ENCODE results near the gene LMF1. TPM values are rescaled to one million over a fixed set of nuclear protein-coding genes. Genes with fewer than 3 reads are reported as not detected.

The LMF1 gene
- polyA plus RNA-seq, 3 donors: 5.9 to 14.7 (median 10.6) TPM

- no peak overlapping the region for H3K4me3 Mint-ChIP-seq
- H3K27ac ChIP-seq (ENCODE audit: low read depth in 1 of 2, low read length in 2 of 2): no peak overlapping the region
- H3K27ac Mint-ChIP-seq: no peak overlapping the region
- no peak overlapping the region for H3K4me2 ChIP-seq (replicated peaks; ENCODE audit: extremely low read depth, low read length, poor library complexity, severe bottlenecking)
- H3K4me1 Mint-ChIP-seq: no peaks in the 10 kb centered on the region
- H3K36me3 ChIP-seq (replicated peaks in 1 of 2; ENCODE audit: control insufficient read depth in 1 of 2, insufficient read depth in 2 of 2, low read length in 2 of 2): no peaks in the 10 kb centered on the region
- intact Hi-C loops (cut with micrococcal nuclease): no loop called here
- no peaks in the 10 kb centered on the region for H3K27me3 ChIP-seq (ENCODE audit: control insufficient read depth in 2 of 2, insufficient read depth in 2 of 2, low read length in 2 of 2)
- peaks cover 0 to 3% of the 10 kb centered on the region in 2 donors for H3K9me3 ChIP-seq (replicated peaks in 1 of 2; ENCODE audit: control insufficient read depth in 1 of 2, insufficient read depth in 1 of 2, low read length in 2 of 2)
- no peaks in the 10 kb centered on the region for H4K20me1 ChIP-seq (ENCODE audit: insufficient read depth, low read length)
- no peaks in the 10 kb centered on the region for H3K4me1 ChIP-seq (ENCODE audit: control insufficient read depth in 1 of 2, insufficient read depth in 2 of 2, low read length in 2 of 2)
- H2AFZ ChIP-seq (ENCODE audit: insufficient read depth, low read depth, low read length, poor library complexity, severe bottlenecking): no peak overlapping the region
- TF ChIP-seq CTCF (IDR thresholded peaks at IDR 0.05): no peak
- H3K27me3 Mint-ChIP-seq (ENCODE audit: low read depth in 3 of 3): peaks cover 0 to 4% (median 0%) of the 10 kb centered on the region in 3 donors
- no peaks in the 10 kb centered on the region for H3K79me2 ChIP-seq (ENCODE audit: insufficient read depth, low read length)
- H3K9me3 Mint-ChIP-seq: peaks cover 0 to 9% (median 8%) of the 10 kb centered on the region in 7 donors
- no peak for DNase-seq
- no peak overlapping the region for H3K9ac ChIP-seq (ENCODE audit: insufficient read depth, low read length, poor library complexity, severe bottlenecking)
- peaks cover 0 to 3% of the 10 kb centered on the region in 2 donors for H3K36me3 Mint-ChIP-seq
- no peak overlapping the region for H3K4me3 ChIP-seq (replicated peaks in 1 of 3; ENCODE audit: low read depth in 2 of 3, low read length in 3 of 3)
- WGBS (ENCODE audit: insufficient coverage): 98% methylated on average over 31 of the region's 34 CpGs
Observed at GRCh38 chr16:867421-868385, 103.1 kb downstream of the LMF1 start.

GRCh38 chr16:866252-866896 lies 104.4 kb downstream of the LMF1 start:
- Mint-ChIP-seq H3K36me3 (peaks cover 0 to 3% of the 10 kb centered on the region in 2 donors), H3K9me3 (peaks cover 2 to 21% (median 13%) of the 10 kb centered on the region in 7 donors), H3K4me1 (no peaks in the 10 kb centered on the region), H3K4me3 (no peak overlapping the region), H3K27me3 (ENCODE audit: low read depth in 3 of 3) (peaks cover 0 to 4% (median 2%) of the 10 kb centered on the region in 3 donors), H3K27ac (no peak overlapping the region)
- no peak overlapping the region for H3K4me3 ChIP-seq (replicated peaks in 1 of 3; ENCODE audit: low read depth in 2 of 3, low read length in 3 of 3)
- no peak overlapping the region for H2AFZ ChIP-seq (ENCODE audit: insufficient read depth, low read depth, low read length, poor library complexity, severe bottlenecking)
- H3K4me2 ChIP-seq (replicated peaks; ENCODE audit: extremely low read depth, low read length, poor library complexity, severe bottlenecking): no peak overlapping the region
- no peak for TF ChIP-seq CTCF (IDR thresholded peaks at IDR 0.05)
- DNase-seq: no peak
- no peaks in the 10 kb centered on the region for H3K4me1 ChIP-seq (ENCODE audit: control insufficient read depth in 1 of 2, insufficient read depth in 2 of 2, low read length in 2 of 2)
- H3K9ac ChIP-seq (ENCODE audit: insufficient read depth, low read length, poor library complexity, severe bottlenecking): no peak overlapping the region
- no peaks in the 10 kb centered on the region for H3K27me3 ChIP-seq (ENCODE audit: control insufficient read depth in 2 of 2, insufficient read depth in 2 of 2, low read length in 2 of 2)
- H3K27ac ChIP-seq (ENCODE audit: low read depth in 1 of 2, low read length in 2 of 2): no peak overlapping the region
- no peaks in the 10 kb centered on the region for H3K36me3 ChIP-seq (replicated peaks in 1 of 2; ENCODE audit: control insufficient read depth in 1 of 2, insufficient read depth in 2 of 2, low read length in 2 of 2)
- no peaks in the 10 kb centered on the region for H4K20me1 ChIP-seq (ENCODE audit: insufficient read depth, low read length)
- peaks cover 6 to 16% of the 10 kb centered on the region in 2 donors for H3K9me3 ChIP-seq (replicated peaks in 1 of 2; ENCODE audit: control insufficient read depth in 1 of 2, insufficient read depth in 1 of 2, low read length in 2 of 2)
- intact Hi-C loops (cut with micrococcal nuclease): no loop called here
- WGBS (ENCODE audit: insufficient coverage): 58% methylated on average over 4 of the region's 9 CpGs
- no peaks in the 10 kb centered on the region for H3K79me2 ChIP-seq (ENCODE audit: insufficient read depth, low read length)

All from CD14-positive monocyte (primary cell).